ENCODE results near the gene ANO4.

DNA sequence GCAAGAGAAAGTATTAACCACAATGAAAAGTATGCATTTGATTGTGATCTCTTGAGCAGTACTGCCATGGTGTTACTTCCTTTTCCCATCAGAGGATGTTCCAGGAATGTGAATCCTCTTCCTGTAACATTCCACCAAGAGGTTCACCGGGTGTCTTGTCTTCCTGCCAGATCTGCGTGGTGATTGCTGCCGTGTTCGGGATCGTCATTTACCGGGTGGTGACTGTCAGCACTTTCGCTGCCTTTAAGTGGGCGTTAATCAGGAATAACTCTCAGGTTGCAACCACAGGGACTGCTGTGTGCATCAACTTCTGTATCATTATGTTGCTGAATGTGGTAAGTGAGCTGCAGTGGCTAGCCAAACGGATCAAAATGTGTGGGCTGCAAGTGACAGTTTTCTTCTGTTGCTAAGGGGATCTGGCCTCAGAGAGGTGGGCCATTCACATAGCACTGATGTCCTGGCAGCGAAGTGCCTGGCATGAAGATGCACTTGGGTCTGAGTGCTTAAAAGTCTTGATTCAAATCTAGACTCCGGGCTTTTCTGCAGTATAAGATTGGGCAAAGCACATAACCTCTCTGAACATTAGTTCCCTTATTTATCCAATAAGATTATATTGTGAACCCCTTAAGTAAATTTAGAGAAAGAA, 292.0 kb downstream of the ANO4 start:
- TF ChIP-seq, protein P1, sequence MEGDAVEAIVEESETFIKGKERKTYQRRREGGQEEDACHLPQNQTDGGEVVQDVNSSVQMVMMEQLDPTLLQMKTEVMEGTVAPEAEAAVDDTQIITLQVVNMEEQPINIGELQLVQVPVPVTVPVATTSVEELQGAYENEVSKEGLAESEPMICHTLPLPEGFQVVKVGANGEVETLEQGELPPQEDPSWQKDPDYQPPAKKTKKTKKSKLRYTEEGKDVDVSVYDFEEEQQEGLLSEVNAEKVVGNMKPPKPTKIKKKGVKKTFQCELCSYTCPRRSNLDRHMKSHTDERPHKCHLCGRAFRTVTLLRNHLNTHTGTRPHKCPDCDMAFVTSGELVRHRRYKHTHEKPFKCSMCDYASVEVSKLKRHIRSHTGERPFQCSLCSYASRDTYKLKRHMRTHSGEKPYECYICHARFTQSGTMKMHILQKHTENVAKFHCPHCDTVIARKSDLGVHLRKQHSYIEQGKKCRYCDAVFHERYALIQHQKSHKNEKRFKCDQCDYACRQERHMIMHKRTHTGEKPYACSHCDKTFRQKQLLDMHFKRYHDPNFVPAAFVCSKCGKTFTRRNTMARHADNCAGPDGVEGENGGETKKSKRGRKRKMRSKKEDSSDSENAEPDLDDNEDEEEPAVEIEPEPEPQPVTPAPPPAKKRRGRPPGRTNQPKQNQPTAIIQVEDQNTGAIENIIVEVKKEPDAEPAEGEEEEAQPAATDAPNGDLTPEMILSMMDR (IDR thresholded peaks at IDR 0.05; ENCODE audit: insufficient read depth, low read length, poor library complexity, severe bottlenecking): no peak
- no peak for TF ChIP-seq EZH2phosphoT487 (conservative IDR thresholded peaks at IDR 0.05; ENCODE audit: low read length)

All from SU-DHL-6 (cell line).